CD4-positive, alpha-beta T cell treated with Interleukin-6 at 100 ng/mL for 8 hours (primary cell): ENCODE measurements around the gene OLIG3.

Experiments
- DNase-seq: peaks from one replicate; pipeline ENCODE4 v3.0.0-alpha.2; 2020; ENCODE audit warnings: mixed read lengths, low spot score

Gene OLIG3

GRCh38 chr6:137495703-137496336, 1.6 kb upstream of the OLIG3 start:
- DNase-seq: no peak

- no peak for DNase-seq
Observed at GRCh38 chr6:137494988-137495702, 951 bp upstream of the OLIG3 start.

DNA sequence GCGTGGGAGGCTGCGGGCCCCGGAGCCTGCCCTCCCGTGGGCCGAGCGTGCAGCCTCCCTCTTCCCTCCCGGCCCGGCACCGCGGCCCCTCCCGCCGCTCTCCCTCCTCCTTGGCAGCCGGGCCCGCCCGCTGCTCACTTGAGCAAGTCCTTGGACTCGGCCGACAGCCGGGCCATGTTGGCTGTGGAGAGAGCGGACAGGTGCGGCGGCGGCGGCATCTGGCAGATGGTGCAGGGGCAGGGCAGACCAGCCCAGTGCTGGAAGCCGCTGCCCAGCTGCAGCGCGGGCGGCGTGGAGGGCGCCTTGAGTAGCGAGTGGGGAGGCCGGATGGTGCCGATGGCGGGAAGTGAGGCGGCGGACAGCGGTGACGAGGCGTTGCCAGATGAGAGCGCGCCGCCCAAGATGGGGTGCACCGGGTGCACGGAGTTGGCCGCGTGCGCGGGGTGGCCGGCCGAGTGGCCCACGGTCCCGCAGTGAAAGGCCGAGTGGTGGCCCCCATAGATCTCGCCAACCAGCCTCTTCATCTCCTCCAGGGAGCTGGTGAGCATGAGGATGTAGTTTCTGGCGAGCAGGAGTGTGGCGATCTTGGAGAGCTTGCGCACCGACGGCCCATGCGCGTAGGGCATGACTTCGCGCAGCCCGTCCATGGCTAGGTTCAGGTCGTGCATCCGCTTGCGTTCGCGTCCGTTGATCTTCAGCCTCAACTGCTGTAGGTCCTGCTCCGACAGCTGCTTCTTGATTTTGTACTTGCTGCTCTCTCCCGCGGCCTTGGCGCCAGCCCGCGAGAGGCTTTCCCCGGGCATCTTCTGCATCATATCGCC, 766 bp downstream of the OLIG3 start:
- DNase-seq: no peak

GRCh38 chr6:137492289-137493217, 1.6 kb downstream of the OLIG3 start:
- no peak for DNase-seq

- no peak for DNase-seq
Observed at GRCh38 chr6:137491478-137491877, 2.7 kb downstream of the OLIG3 start.

GRCh38 chr6:137490961-137491360, 3.2 kb downstream of the OLIG3 start:
- no peak for DNase-seq

DNA sequence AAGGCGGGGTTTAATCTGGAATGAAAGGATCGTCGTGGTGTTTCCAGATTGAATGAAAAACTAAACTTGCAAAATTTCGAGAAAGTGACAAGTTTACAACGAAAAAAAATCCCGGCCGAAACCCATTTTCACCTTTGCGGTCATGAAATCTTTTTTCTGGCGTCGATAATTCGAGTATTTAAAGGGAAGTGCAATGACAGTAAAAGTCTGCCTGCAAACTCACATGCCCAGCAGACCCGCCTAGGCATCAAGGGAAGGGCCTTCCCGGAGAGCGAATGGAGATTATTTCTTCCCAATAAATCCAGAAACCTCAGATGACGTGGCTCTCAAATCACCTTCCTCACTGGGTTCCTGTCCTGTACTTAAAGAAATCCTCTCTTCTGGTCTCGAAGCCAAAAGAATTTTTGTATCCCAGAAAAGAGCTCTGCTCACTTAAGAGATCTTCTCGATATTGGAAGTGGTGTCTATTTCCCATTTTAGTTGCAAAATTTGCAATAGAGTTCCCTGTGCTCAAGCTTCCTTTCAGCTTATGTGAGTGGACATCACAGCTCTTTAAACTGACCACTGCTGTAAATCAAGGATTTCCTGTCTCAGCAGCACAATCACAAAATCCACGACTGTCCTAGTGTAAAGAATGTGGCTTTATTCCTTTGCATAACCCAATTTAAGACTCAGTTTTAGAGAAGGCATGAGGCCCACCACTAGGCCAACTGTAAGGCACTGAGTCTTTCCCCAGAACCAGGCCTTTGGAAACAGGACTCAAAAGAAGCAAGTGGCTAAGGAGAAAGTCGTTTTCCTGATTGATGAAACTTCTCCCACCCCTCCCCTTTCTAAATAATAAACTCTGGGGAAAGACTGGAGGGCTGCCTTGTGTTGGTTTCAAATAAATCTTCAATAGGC, 3.9 kb downstream of the OLIG3 start:
- no peak for DNase-seq

- DNase-seq: no peak
Observed at GRCh38 chr6:137489046-137490005, 4.9 kb downstream of the OLIG3 start.

GRCh38 chr6:137488150-137489045, 5.8 kb downstream of the OLIG3 start:
- DNase-seq: no peak

- no peak for DNase-seq
Observed at GRCh38 chr6:137487869-137488149, 6.4 kb downstream of the OLIG3 start.

- no peak for DNase-seq
Observed at GRCh38 chr6:137487181-137487868, 6.9 kb downstream of the OLIG3 start.

DNA sequence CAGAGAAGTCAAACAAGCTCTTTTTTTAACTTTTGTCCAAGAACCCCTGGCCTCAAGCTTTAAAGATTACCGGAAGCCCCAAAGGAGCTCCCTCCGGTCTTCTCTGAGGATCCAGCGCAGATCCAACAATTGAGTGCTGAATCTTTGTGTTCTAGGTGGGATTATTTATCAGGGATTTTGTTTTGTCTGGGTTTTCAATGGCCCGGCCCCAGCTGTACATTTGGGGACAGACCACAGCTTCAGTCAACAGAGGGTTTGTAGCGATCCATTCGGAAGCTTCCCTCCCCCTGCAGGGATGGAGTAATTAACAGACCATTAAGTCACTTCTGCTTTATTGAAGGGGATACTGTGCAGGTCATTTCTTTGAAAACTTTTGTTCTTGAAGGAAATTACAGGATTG, 7.8 kb downstream of the OLIG3 start:
- DNase-seq: no peak

DNA sequence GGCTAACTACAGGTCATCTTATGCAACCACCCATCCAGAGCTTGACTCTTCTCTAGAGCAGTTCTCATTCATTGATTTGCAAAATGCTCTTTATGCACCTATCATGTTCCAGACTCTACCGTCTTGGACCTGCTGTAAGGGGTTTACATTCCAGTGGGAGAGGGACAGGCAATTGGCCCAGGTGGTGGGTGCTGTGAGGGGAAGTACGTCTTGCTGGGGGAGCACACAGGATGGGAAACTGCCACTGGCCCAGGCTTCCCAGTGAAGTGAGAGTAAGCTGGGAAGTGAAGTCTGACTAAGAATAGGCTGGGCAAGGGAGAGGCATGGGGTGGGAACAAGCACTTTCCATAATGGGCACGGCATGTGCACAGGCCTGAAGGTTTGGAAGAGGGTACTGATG, 13.8 kb downstream of the OLIG3 start:
- no peak for DNase-seq

GRCh38 chr6:137475103-137475502, 19.1 kb downstream of the OLIG3 start:
- no peak for DNase-seq

GRCh38 chr6:137473598-137473997, 20.6 kb downstream of the OLIG3 start:
- DNase-seq: no peak

GRCh38 chr6:137472641-137473137, 21.5 kb downstream of the OLIG3 start:
- no peak for DNase-seq

DNA sequence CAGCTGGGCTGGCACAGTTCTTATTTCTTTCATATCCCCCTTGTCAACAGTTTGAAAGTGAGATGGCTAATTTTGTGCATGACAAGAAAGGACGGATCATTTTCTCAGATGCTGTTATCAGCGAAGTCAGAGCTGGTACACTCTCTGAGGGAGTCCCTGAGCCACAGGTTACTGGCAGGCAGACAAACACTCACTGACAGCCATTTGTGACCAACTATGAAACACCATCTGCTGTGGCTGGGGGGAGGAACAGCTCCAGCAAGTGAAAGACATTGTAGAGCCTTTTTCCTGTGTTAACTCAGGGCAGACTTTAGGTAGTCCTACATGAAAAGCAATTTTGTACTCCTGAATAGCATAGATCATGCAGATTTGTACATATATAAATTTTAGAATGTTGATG, 22.2 kb downstream of the OLIG3 start:
- no peak for DNase-seq

GRCh38 chr6:137471497-137471896, 22.7 kb downstream of the OLIG3 start:
- no peak for DNase-seq
